Measurements from ENCODE around the gene DDB1.

DNA sequence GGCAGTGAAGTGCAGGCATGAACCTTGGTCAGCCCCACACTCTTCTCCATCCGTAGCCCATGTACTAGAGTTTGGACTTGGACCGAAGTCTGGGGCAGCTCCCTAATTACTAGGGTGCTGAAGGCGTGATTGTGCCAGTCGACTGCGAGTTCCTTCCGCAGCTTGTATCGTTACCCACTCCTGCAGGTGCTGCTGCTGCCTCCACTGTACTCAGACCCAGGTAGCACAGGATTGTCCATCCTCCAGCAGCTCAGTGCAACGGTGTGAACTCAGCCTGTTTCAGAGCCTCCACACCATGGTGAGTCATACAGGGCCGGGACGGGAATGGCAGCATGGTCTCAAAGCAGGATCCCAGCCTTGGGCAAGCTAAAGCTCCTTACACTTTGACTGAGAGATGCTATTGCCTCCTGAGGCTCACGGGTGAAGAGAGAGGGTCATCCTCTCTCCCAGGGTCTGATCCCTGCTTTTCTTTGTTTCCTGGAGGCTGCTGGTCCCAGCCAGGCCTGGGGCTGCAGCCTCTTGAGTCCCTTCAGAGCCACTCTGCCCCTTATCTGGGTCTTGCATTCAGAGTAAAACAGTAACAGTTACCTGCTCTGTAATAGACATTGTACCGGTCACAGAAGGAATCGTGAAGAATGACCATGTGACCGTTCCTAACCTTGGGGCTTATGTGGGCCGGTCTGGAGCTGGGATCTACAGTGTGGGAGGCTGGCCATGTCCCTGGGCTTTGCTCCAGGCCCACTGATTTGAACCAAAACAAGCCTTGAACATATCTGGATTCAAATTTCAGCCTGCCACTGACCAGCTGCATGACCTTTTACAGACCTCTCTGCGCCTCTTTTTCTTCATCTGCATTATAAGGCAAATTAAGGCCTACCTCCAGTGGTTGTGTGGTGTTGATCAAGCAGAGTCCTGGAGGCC lies 1.8 kb upstream of the DDB1 start:
- TF ChIP-seq, protein P1, sequence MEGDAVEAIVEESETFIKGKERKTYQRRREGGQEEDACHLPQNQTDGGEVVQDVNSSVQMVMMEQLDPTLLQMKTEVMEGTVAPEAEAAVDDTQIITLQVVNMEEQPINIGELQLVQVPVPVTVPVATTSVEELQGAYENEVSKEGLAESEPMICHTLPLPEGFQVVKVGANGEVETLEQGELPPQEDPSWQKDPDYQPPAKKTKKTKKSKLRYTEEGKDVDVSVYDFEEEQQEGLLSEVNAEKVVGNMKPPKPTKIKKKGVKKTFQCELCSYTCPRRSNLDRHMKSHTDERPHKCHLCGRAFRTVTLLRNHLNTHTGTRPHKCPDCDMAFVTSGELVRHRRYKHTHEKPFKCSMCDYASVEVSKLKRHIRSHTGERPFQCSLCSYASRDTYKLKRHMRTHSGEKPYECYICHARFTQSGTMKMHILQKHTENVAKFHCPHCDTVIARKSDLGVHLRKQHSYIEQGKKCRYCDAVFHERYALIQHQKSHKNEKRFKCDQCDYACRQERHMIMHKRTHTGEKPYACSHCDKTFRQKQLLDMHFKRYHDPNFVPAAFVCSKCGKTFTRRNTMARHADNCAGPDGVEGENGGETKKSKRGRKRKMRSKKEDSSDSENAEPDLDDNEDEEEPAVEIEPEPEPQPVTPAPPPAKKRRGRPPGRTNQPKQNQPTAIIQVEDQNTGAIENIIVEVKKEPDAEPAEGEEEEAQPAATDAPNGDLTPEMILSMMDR (IDR thresholded peaks at IDR 0.05; ENCODE audit: poor library complexity): no peak
- TF ChIP-seq EZH2 (IDR thresholded peaks at IDR 0.05; ENCODE audit: borderline replicate concordance): no peak
- TF ChIP-seq EZH2phosphoT487 (IDR thresholded peaks at IDR 0.05; ENCODE audit: low read depth, severe bottlenecking, unreplicated experiment): no peak

Measured in hepatocyte (in vitro differentiated cells).